ENCODE data around the gene MRGPRG. TPM values are rescaled to one million over a fixed set of nuclear protein-coding genes. Genes with fewer than 3 reads are reported as not detected.

Gene MRGPRG
- polyA plus RNA-seq, 1 donor (not counting 4 experiments of a cell fraction or from before 2014, with no cell fraction given) = not detected

- FAIRE-seq (no peak), DNase-seq (ENCODE audit: low read depth, low spot score) (no peak)
- Histone ChIP-seq H3K9me3 (ENCODE audit: control insufficient read depth, low read depth, low read length) (no peaks in the 10 kb centered on the region), H4K20me1 (ENCODE audit: control insufficient read depth, extremely low read depth, insufficient read depth, low read length) (no peaks in the 10 kb centered on the region), H3K9me1 (ENCODE audit: control insufficient read depth, extremely low read depth, insufficient read depth, low read length) (no peaks in the 10 kb centered on the region), H3K27me3 (ENCODE audit: control insufficient read depth, extremely low read depth, insufficient read depth, low read length) (peaks cover 56% of the 10 kb centered on the region), H3K4me2 (ENCODE audit: control insufficient read depth, extremely low read depth, insufficient read depth, low read depth, low read length) (no peak overlapping the region), H3K79me2 (ENCODE audit: control insufficient read depth, insufficient read depth, low read length) (no peaks in the 10 kb centered on the region), H3K4me3 (ENCODE audit: control insufficient read depth in 2 of 3, extremely low read depth in 1 of 3, insufficient read depth in 2 of 3, low read depth in 1 of 3, low read length in 3 of 3) (no peak overlapping the region), H2AFZ (ENCODE audit: control insufficient read depth, low read length) (no peak overlapping the region), H3K4me1 (ENCODE audit: control insufficient read depth, extremely low read depth, insufficient read depth, low read length) (no peaks in the 10 kb centered on the region), H3K9ac (ENCODE audit: control insufficient read depth, extremely low read depth, insufficient read depth, low read length) (no peak overlapping the region), H3K36me3 (ENCODE audit: control insufficient read depth in 2 of 2, extremely low read depth in 1 of 2, insufficient read depth in 2 of 2, low read length in 2 of 2) (no peaks in the 10 kb centered on the region), H3K27ac (ENCODE audit: control insufficient read depth, insufficient read depth, low read length) (no peak overlapping the region)
- TF ChIP-seq CTCF (optimal IDR thresholded peaks at IDR 0.05 in 1 of 3, IDR thresholded peaks at IDR 0.05 in 1 of 3, conservative IDR thresholded peaks at IDR 0.05 in 1 of 3; ENCODE audit: extremely low read depth in 1 of 3, insufficient read depth in 2 of 3, low read length in 3 of 3) (no peak), EZH2 (IDR thresholded peaks at IDR 0.05; ENCODE audit: low read length) (no peak)
- dilution Hi-C loops (cut with MboI; ENCODE audit: extremely low pct_ligation_motif_present, low sequenced_read_pairs) = no loop called here
Measured at GRCh38 chr11:3219281-3219892, 774 bp upstream of the MRGPRG start.

- Histone ChIP-seq H4K20me1 (ENCODE audit: control insufficient read depth, extremely low read depth, insufficient read depth, low read length) (no peaks in the 10 kb centered on the region), H3K4me1 (ENCODE audit: control insufficient read depth, extremely low read depth, insufficient read depth, low read length) (no peaks in the 10 kb centered on the region), H3K4me3 (ENCODE audit: control insufficient read depth in 2 of 3, extremely low read depth in 1 of 3, insufficient read depth in 2 of 3, low read depth in 1 of 3, low read length in 3 of 3) (no peak overlapping the region), H2AFZ (ENCODE audit: control insufficient read depth, low read length) (no peak overlapping the region), H3K27me3 (ENCODE audit: control insufficient read depth, extremely low read depth, insufficient read depth, low read length) (peaks cover 42% of the 10 kb centered on the region), H3K79me2 (ENCODE audit: control insufficient read depth, insufficient read depth, low read length) (no peaks in the 10 kb centered on the region), H3K4me2 (ENCODE audit: control insufficient read depth, extremely low read depth, insufficient read depth, low read depth, low read length) (no peak overlapping the region), H3K9me3 (ENCODE audit: control insufficient read depth, low read depth, low read length) (no peaks in the 10 kb centered on the region), H3K9me1 (ENCODE audit: control insufficient read depth, extremely low read depth, insufficient read depth, low read length) (no peaks in the 10 kb centered on the region), H3K36me3 (ENCODE audit: control insufficient read depth in 2 of 2, extremely low read depth in 1 of 2, insufficient read depth in 2 of 2, low read length in 2 of 2) (no peaks in the 10 kb centered on the region), H3K9ac (ENCODE audit: control insufficient read depth, extremely low read depth, insufficient read depth, low read length) (no peak overlapping the region), H3K27ac (ENCODE audit: control insufficient read depth, insufficient read depth, low read length) (no peak overlapping the region)
- FAIRE-seq (no peak), DNase-seq (ENCODE audit: low read depth, low spot score) (no peak)
- dilution Hi-C loops (cut with MboI; ENCODE audit: extremely low pct_ligation_motif_present, low sequenced_read_pairs) = no loop called here
- no peak for TF ChIP-seq CTCF (optimal IDR thresholded peaks at IDR 0.05 in 1 of 3, IDR thresholded peaks at IDR 0.05 in 1 of 3, conservative IDR thresholded peaks at IDR 0.05 in 1 of 3; ENCODE audit: extremely low read depth in 1 of 3, insufficient read depth in 2 of 3, low read length in 3 of 3)
Measured at GRCh38 chr11:3217818-3218482, 663 bp downstream of the MRGPRG start.

All from keratinocyte (primary cell).